Smooth muscle cell (in vitro differentiated cells): Measurements from ENCODE around the gene SUGCT. TPM values are rescaled to one million over a fixed set of nuclear protein-coding genes. Genes with fewer than 3 reads are reported as not detected.

Experiments
- DNase-seq: peaks from one replicate; lab custom pipeline; 2025; ENCODE audit not compliant: unreplicated experiment; lab: John Stamatoyannopoulos, UW
- H2AFZ ChIP-seq: fragments of 200-600 bp; sonication (generic); 2 replicates; pipeline ENCODE4 v1.6.0; 2016; ENCODE audit warnings: antibody characterized with exemption, low read depth, mild to moderate bottlenecking
- H3F3A ChIP-seq: fragments of 200-600 bp; sonication (generic); 2 replicates; pipeline ENCODE4 v1.6.0; 2017; ENCODE audit warnings: antibody characterized with exemption, low read depth
- H3K27ac ChIP-seq: fragments of 200-600 bp; sonication (generic); 2 replicates; pipeline ENCODE4 v1.5.1; 2016; ENCODE audit warnings: low read depth, mild to moderate bottlenecking
- H3K27me3 ChIP-seq: fragments of 200-600 bp; sonication (generic); 2 replicates; pipeline ENCODE4 v1.6.1; 2016; ENCODE audit warnings: low read depth, mild to moderate bottlenecking
- H3K36me3 ChIP-seq: fragments of 200-600 bp; sonication (generic); 2 replicates; pipeline ENCODE4 v1.5.1; 2016; ENCODE audit warnings: low read depth
- H3K4me1 ChIP-seq: fragments of 200-600 bp; sonication (generic); 2 replicates; pipeline ENCODE4 v1.5.1; 2016; ENCODE audit warnings: low read depth
- H3K4me2 ChIP-seq: fragments of 200-600 bp; sonication (generic); 2 replicates; pipeline ENCODE4 v1.6.0; 2016; ENCODE audit warnings: mild to moderate bottlenecking
- H3K4me3 ChIP-seq: fragments of 200-600 bp; sonication (generic); 2 replicates; pipeline ENCODE4 v1.5.1; 2016; ENCODE audit warnings: mild to moderate bottlenecking
- H3K79me2 ChIP-seq: fragments of 200-600 bp; sonication (generic); 2 replicates; pipeline ENCODE4 v1.6.0; 2016; ENCODE audit warnings: low read depth, mild to moderate bottlenecking
- H3K9ac ChIP-seq: fragments of 200-600 bp; sonication (generic); 2 replicates; pipeline ENCODE4 v1.6.0; 2016; ENCODE audit warnings: low read depth
- H3K9me3 ChIP-seq: fragments of 200-600 bp; sonication (generic); replicated peaks from 2 replicates; pipeline ENCODE4 v1.5.1; 2016; ENCODE audit warnings: low read depth
- H4K20me1 ChIP-seq: fragments of 200-600 bp; sonication (generic); 2 replicates; pipeline ENCODE4 v1.6.0; 2016; ENCODE audit warnings: low read depth
- CTCF ChIP-seq: fragments of 200-600 bp; sonication (generic); IDR thresholded peaks from 2 replicates; pipeline ENCODE4 v1.5.1; 2017; ENCODE audit warnings: borderline replicate concordance, mild to moderate bottlenecking, antibody characterized with exemption; ENCODE audit not compliant: insufficient read depth, poor library complexity, severe bottlenecking
- WGBS: methylation state at CpG from one replicate; pipeline ENCODE4 v1.1.7; 2016; ENCODE audit warnings: low lambda C conversion rate; 5-methylcytosine and 5-hydroxymethylcytosine counted together
- polyA plus RNA-seq: library from polyadenylated mRNA; unstranded; fragments of >200 nt; fragmentation: Nextera tagmentation; extraction: Ambion mirVana; gene quantifications from 2 replicates; pipeline ENCODE4 v1.2.1, GENCODE V29; 2016
- total RNA-seq: library from RNA; depleted of rRNA; stranded (reverse); fragments of >200 nt; gene quantifications from 2 replicates; pipeline ENCODE4 v1.2.3, GENCODE V29; 2014

The SUGCT gene
- total and polyA plus RNA-seq, 2 experiments from 2014 or later: 16.9 to 65.8 TPM

- Histone ChIP-seq H3K79me2 (no peaks in the 10 kb centered on the region), H3K36me3 (no peaks in the 10 kb centered on the region), H3K9me3 (no peaks in the 10 kb centered on the region), H2AFZ (no peak overlapping the region), H3K9ac (no peak overlapping the region), H3K4me3 (no peak overlapping the region), H3K4me2 (no peak overlapping the region), H3K27me3 (no peaks in the 10 kb centered on the region), H3K4me1 (peaks cover 2% of the 10 kb centered on the region), H3K27ac (no peak overlapping the region), H4K20me1 (no peaks in the 10 kb centered on the region), H3F3A (no peaks in the 10 kb centered on the region)
- 80% methylated on average over 3 of the region's 3 CpGs for WGBS
- TF ChIP-seq CTCF: no peak
- no peak for DNase-seq
These were observed 572.0 kb downstream of the SUGCT start for GRCh38 chr7:40706829-40707228.

- Histone ChIP-seq H3K4me1 (peaks cover 4% of the 10 kb centered on the region), H4K20me1 (no peaks in the 10 kb centered on the region), H3K9ac (no peak overlapping the region), H3K79me2 (no peaks in the 10 kb centered on the region), H3K9me3 (no peaks in the 10 kb centered on the region), H3K36me3 (no peaks in the 10 kb centered on the region), H3K4me3 (no peak overlapping the region), H2AFZ (no peak overlapping the region), H3K27me3 (no peaks in the 10 kb centered on the region), H3F3A (peaks cover 4% of the 10 kb centered on the region), H3K4me2 (no peak overlapping the region), H3K27ac (no peak overlapping the region)
- no peak for TF ChIP-seq CTCF
- WGBS: 85% methylated on average over 6 of the region's 6 CpGs
- DNase-seq: no peak
These were observed 574.5 kb downstream of the SUGCT start for GRCh38 chr7:40709062-40709964.

GRCh38 chr7:40711706-40712105 is 576.9 kb downstream of the SUGCT start:
- DNase-seq: no peak
- WGBS: 95% methylated on average over 6 of the region's 6 CpGs

More at GRCh38 chr7:40711706-40712105, 576.9 kb downstream of the SUGCT start:
- peaks cover 5% of the 10 kb centered on the region for H3F3A ChIP-seq
- H3K27ac ChIP-seq: no peak overlapping the region
- no peaks in the 10 kb centered on the region for H3K36me3 ChIP-seq
- H3K4me2 ChIP-seq: no peak overlapping the region
- no peaks in the 10 kb centered on the region for H3K9me3 ChIP-seq
- no peak overlapping the region for H3K4me3 ChIP-seq
- H3K4me1 ChIP-seq: peaks cover 15% of the 10 kb centered on the region
- H3K9ac ChIP-seq: no peak overlapping the region
- no peaks in the 10 kb centered on the region for H4K20me1 ChIP-seq
- no peaks in the 10 kb centered on the region for H3K79me2 ChIP-seq
- H3K27me3 ChIP-seq: no peaks in the 10 kb centered on the region
- TF ChIP-seq CTCF: no peak
- no peak overlapping the region for H2AFZ ChIP-seq
